G401.6 (cell line): Measurements from ENCODE around the gene LGI4.

ENCODE experiments used
- FAIRE-seq: peaks from 2 replicates; lab custom pipeline; 2012; peaks lifted over from hg19 to GRCh38; lab: Jason Lieb, UNC

LGI4 gene

DNA sequence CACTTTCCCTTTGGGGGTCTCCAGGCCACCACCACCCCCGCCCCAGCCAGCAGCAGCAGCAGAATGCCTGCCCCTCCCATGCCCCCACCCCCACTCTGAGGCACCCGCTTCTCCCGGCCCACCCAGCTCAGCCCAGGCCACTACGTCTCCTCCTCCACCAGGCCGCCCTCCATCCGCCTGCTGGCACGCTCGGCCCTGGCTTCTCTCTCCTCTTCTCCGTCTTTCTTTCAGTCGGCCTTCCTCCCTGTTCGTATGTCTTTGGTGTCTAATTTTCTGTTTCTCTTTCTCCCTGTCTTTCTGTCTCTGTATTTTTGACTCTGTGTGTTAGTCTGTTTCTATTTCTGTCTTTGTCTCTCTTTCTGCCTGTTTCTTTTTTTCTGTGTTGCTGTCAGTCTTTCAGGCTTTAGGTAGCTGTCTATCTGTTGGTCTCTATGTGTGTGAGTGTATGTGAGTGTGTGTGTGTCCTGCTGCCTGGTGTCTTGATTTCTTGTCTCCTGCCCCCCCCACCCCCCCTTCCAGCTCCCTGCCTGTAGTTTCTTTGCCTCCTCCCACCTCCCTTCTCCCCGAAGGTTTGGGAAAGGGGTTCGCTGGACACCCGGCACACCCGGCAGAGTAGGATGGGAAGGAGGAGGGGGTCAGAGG is at the start of gene LGI4:
TSS of gene LGI4 (minus strand) at position 459 of the 642 bp plus-strand sequence. CDS start at position 80, 379 bp downstream.
- no peak for FAIRE-seq

DNA sequence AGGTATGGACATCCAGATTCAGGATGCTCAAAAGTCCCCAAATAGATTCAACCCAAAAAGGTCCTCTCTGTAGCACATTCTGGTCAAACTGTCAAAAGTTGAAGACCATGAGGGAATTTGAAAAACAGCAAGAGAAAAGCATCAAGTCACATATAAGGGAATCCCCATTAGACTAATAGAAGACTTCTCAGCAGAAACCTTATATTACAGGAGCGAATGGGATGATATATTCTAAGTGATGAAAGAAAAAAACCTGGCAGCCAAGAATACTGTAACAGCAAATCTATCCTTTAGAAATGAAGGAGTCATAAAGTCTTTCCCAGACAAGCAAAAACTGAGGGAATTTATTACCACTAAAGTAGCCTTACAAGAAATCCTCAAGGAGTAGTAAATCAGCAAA is 49.4 kb upstream of the LGI4 start:
- FAIRE-seq: no peak

DNA sequence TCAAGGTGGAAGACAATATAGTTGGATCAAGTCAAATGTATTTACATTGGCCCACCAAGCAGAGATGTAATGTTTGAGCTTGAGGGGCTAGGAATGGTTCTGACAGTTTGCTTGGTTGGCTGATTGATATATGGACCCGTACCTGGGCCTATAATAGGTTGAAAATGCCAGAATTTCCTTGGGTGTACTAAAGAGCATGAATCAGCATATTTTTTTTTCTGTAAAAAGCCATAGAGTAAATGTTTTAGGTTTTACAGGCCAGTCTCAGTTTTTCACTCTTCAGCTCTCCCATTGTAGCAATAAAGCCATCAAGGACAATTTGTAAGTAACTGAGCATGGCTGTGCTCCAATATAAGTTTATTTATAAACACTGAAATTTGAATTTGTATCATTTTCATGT is 46.5 kb upstream of the LGI4 start:
- no peak for FAIRE-seq

DNA sequence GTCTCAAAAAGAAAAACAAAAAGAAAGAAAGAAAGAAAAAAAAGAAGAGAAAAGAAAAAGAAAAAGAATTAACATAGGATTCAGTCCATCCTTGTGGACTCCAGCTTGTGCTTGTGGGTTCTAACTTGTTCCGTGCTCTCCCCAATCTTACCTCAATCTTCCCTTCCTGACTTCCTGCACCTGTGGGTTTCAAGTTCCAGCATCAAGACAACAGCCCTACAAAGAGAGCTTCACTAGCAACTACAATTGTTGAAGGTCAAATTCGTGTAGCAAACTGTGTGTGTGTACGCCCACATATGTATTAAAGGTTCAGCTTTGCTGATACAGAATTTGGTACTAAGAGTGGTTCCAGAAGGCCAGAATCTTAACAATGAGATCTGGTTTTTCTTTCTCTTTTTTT is 45.0 kb upstream of the LGI4 start:
- no peak for FAIRE-seq

DNA sequence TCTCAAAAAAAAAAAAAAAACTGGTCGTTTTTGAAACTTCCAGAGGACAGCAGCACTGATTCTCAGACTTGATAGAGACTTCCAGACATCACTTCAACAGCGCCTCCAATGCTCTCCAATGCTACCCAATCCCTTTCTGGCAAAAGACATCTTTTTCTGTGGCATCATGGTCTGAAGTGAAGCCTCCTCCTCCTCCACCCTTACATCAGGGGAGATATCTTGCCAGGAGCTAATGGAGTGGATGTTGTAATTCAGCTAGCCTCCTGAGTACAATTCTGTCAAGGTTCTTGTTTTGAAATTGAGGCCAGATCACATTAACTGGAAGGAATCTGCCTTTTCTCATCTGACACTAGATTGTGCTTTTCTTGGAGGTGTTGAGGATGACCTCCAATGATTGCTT is 43.8 kb upstream of the LGI4 start:
- FAIRE-seq: no peak

DNA sequence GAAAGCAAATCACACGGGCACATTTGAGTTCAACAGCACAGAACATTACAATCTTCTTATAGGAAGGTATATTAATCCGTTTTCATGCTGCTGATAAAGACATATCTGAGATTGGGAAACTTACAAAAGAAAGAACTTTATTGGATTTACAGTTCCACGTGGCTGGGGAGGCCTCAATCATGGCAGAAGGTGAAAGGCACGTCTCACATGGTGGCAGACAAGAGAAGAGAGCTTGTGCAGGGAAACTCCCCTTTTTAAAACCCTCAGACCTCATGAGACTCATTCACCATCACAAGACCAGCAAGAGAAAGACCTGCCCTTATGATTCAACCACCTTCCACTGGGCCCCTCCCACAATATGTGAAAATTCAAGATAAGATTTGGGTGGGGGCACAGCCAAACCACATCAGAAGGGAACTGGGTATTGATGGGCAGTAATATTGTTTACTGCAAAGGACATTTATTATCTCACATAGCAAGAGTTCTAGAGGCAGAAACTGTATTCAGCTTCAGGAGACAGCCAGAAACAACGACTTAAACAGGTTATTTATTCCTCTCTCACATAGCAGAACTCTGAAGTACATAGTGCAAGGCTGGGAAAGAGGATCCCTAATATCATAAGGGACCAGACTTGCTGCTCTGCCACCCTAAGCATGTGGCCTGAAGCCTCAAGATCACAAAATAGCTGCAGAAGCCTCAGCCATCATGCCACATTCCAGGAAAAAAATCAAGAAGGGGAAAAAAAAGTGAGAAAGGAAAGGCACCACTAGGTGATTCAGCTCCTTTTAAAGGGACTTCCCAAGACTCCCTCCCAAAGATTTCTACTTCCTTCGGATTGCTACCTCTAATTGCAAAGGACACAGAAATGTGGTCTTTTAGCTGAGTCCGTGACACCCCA is 42.8 kb upstream of the LGI4 start:
- no peak for FAIRE-seq

DNA sequence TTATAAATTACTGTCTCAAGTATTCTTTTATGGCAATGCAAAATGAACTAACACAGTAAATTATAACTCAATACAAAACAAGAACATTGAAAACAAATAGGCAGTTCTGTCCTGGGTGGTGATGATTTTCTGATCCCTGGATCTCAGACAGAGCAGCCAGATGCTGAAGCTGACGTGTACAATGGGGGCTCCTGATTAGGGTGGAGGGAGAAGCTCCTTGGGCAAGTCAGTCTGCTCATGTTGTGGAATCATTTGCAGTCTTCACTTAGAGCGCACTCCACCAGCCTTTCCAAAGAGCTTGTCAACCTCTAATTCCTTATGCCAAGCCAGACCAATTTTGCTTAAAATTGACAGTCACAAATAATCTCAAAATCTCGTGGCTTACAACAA is 41.3 kb upstream of the LGI4 start:
- FAIRE-seq: no peak

DNA sequence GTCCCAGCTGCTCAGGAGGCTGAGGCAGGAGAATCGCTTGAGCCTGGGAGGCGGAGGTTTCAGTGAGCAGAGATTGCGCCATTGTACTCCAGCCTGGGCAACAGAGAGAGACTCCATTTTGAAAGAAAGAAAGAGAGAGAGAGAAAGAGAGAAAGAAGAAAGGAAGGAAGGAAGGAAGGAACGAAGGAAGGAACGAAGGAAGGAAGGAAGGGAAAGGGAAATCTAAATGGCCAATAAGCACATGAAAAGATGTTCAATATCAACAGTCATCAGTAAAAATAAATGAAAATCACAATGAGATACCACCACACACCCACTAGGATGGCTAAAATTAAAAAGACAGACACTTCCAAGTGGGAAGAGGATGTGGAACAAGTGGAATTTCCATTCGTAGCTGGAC is 39.4 kb upstream of the LGI4 start:
- FAIRE-seq: no peak

DNA sequence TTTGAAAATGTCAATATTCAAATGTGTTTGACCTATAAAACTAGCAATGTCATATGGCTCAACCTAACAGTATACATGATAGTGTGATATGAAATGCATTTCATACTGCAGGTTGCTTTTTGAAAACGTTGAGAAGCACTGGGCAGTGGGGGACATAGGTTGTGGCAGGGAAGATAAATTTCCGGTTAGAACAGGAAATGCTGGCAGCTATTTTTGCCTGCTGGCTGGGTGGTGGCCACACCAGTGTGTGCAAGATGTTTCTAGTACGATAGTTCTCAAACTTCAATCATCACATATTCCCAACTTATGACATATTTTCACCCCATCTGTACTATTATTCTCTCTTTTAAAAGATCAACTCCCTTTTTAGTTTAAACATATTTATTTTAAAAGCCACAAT is 36.9 kb upstream of the LGI4 start:
- no peak for FAIRE-seq

DNA sequence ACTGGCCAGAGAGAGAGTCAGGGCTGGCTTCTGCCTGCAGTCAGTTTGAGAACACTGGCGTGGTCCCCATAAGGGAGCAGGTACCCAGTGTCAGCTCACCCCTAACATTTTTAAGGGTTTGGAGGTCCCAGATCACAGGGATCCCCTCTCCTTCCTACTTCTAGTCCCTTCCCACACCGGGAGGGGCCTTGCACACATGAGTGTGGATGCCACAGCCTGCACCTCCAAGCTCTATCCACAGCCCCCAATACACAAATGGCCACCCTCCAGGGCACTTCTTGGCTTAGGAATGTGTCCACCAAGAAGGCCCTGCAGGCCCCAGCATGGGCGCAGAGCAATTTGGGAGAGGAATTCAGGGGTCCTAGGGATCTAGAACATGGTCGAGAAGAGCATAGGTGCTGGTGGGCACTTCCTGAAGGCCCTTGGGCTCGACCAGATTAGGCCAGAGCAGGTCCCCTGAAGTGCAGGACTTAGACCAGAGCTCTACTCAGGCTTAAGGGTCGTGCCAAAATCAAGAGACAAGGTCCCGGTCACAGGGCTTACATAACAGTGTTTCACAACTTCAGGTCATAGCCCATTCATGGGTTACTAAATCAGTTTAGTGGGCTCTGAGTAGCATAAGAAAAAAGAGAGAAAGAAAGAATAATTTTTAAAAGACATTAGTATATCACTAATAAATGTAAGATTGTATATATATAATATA is 35.7 kb upstream of the LGI4 start:
- no peak for FAIRE-seq

DNA sequence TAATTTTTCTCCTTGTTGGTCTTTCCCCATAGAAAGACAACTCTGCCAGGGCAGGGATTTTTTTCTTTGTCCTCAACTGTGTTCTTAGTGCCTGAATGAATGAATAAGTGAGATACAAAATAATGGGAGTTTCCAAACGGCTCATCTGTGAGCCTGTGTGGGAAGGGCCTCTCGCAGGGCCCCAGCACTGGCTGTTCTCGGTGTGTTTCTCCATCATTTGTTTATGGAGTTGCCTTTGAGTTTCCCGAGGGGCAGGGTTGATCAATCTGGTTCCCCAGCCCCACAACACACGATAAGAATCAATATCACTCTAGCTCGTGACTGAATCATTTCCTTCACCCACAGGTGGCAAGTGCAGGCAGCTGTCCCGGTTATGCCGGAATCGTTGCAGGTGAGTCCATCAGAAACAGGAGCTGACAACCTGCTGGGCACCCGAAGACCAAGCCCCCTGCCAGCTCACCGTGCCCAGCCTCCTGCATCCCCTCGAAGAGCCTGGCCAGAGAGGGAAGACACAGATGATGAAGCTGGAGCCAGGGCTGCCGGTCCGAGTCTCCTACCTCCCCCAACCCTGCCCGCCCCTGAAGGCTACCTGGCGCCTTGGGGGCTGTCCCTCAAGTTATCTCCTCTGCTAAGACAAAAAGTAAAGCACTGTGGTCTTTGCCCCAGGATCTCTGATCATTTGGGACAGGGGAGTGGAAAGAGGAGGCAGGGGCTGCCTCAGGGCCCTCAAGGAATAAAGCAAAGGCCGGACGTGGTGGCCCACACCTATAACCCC is 34.5 kb upstream of the LGI4 start:
- no peak for FAIRE-seq

DNA sequence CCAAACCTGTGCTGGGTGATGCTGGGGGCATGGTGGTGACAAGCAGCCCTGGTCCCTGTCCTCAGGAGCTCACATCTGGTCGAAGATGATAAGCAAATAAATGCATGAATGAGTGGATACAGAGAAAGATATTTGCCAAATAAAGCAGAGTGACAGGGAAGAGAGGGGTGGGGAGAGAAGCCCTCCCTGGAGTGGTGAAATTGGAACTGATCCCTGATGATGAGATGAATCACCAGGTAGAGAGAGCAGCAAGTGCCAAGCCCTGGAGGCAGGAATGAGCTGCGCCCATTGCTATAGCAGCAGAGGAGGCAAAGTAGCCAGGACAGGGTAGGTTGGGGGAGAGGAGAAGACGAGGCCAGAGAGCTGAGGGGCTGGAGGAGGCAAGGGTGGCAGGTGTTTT is 33.3 kb upstream of the LGI4 start:
- no peak for FAIRE-seq

DNA sequence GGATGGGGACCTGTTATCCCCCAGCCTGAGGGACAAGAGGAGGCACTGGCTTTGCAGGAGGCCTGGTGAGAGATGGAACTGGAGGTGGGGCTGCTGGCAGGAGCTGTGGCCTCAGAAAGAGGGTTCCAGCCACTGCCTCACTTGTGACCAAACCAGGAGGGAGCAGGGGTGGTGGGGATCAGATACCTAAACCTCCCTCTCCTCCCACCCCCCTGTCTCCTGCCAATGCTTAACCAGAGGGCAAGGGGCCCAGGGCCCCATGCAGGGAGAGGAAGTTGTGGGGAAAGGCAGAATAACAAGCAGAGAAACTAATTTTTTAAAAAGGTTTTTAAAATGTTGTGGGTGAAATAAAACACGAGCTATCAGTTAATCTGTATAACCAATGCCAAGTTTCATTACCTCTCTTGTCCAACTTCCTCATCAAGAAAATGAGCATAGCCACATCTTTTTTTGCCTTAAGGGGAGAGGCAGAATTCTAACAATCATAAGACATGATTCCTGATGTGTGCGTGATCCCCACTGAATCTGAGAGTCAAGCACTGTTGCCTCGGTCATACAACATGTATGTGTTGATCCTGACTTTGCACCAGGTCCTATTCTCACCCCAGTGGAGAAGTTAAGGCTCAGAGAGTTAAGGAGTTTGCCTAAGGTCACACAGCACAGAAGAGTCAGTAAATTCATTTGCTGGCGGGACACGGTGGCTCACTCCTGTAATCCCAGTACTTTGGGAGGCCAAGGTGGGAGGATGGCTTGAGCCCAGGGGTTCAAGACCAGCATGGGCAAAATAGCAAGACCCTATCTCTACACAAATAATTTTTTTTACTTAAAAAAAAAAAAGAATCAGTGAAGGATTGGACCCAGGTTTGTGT is 32.6 kb upstream of the LGI4 start:
- FAIRE-seq: no peak

DNA sequence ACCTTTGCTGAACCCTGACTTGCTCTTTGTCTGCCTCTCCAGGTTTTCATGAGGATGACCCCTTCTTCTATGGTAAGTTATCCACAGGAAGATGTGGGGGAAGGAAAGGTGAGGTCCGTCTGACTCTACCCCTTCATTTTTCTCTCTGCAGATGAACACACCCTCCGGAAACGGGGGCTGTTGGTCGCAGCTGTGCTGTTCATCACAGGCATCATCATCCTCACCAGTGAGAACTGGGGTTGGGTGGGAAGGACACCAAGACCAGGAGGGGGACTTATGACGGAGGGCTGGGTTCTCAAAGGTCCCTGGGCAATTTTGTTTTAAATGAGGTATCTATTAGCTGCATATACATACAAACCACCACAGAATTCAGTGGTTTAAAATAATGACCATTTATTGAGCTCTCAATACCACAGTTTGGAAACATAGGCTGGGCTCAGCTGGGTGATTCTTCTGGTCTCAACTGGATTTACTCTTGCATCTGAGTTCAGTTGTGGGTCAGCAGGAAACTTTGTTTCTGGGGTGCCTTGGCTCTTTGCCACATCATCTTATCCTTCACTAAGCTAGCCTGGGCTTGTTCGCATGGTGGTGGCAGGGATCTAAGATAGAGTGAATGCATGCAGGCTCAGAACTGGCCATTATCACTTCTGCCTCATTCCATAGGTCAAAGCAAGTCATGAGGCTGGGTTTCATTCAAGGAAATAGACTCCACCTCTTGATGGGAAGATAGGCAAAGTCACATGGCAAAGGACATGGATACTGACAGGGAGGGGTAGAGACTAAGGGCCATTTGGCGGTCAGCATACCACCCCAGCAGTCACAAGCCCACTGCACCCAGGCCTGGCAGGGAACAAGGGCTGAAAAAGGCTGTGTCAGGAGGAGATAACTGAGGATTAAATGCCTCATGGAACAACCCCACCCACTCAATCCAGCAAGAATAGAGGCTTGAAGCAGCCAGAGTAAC is 31.5 kb upstream of the LGI4 start:
- no peak for FAIRE-seq

DNA sequence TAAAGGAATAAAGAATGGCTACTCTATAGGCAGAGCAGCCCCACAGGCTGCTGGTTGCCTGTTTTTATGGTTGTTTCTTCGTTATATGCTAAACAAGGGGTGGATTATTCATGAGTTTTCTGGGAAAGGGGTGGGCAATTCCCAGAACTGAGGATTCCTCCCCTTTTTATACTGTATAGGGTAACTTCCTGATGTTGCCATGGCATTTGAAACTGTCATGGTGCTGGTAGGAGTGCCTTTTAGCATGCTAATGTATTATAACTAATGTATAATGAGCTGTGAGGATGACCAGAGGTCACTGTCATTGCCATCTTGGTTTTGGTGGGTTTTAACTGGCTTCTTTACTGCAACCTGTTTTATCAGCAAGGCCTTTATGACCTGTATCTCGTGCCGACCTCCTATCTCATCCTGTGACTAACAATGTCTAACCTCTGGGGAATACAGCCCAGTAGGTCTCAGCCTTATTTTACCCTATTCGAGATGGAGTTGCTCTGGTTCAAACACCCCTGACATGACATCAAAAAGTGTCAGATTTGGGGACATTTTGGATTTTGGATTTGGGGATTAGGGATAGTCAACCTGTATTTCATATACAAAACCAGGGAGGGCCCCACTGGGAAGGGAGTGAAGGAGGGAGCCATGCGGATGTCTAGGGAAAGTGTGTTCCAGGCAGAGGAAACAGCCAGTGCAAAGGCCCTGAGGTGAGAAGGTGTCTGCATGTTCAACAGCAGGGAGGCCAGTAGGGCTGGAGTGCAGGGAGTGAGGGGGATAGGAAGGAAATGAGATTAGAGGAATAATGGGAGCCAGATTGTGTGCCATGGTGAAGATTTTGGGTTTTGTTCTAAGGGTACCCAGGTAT is 30.6 kb upstream of the LGI4 start:
- FAIRE-seq: no peak

DNA sequence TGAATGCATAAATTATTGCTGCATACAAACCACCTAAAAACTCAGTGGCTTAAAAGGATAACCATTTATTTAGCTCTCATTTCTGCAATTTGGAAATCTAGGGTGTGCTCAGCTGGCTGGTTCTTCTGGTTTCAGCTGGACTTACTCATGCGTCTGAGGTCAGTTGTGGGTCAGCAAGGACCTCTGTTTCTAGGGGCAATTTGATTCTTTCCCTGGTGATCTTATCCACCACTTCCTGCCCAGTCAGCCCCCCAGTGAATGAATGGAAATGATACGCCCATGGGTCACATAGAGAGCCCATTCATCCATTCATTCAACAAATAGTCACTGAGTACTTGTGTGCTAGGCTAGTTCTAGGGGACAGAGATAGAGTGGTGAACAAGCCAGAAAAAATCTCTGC is 29.6 kb upstream of the LGI4 start:
- FAIRE-seq: no peak

DNA sequence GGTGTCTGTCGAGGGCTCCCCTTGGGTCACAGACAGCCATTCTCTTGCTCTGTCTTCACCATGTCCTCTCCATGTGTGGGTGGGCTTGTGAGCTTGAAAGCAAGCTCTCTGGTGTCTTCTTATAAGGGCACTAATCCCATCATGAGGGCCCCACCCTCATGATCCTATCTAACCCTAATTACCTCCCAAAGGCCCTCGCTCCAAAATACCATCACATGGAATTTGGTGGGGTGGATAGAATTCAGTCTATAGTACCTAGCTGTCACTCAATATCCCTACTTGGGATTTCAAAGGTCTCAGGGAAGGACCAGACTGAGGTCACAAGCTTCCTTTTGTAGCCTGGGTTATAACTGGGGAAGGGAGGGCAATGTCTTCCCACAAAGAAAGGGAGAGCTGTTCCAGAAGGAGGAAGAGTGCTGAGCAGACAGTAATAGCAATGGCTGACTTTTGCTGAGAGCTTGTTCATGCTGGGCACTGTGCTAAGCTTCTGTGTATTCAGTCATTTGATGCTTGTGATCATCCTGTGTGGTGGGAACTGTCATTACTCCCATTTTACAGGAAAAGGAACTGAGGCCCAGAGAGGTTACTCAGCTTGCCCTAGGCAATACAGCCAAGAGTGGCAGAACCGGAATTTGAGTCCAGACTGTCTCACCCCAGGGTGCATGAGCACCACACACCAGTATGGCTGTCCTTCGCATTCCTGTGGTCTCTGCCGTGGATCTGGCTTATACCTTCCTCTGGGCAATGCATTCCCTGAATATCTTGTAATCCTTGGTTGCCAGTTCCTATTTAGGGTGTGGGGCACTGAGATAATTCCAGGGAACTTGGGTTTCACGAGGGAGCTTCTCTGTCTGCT is 27.8 kb upstream of the LGI4 start:
- FAIRE-seq: no peak

DNA sequence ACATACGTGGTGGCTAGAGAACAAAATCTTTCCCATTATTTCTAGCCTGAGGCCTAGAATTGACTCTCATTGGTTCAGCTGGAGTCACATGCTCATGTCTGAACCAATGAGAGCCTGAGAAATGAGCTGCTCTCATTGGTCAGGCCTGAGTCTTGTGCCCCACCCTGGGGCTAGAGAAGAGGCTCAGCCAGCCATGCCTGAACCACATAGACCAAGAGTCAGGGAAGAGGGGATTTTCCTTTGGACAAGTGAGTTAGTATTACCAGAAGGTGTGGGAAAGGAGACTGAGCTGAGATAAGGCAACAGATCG is 26.5 kb upstream of the LGI4 start:
- no peak for FAIRE-seq
